DMS53 treated with DMSO at 0.1 percent for 48 hours (cell line): ENCODE results near the gene PDE11A.

ENCODE experiments used
- DNase-seq: peaks from one replicate; lab custom pipeline; 2025; ENCODE audit not compliant: unreplicated experiment; lab: John Stamatoyannopoulos, UW

PDE11A gene

GRCh38 chr2:177604271-177605065 lies 468.1 kb downstream of the PDE11A start:
- DNase-seq: peak; percentile 21

GRCh38 chr2:177603768-177604167 lies 468.8 kb downstream of the PDE11A start:
- DNase-seq: no peak

GRCh38 chr2:177603181-177603580 lies 469.4 kb downstream of the PDE11A start:
- DNase-seq: no peak

GRCh38 chr2:177602611-177603164 lies 469.9 kb downstream of the PDE11A start:
- peak; percentile 43 for DNase-seq

- no peak for DNase-seq
Measured at GRCh38 chr2:177600917-177601316, 471.7 kb downstream of the PDE11A start.

GRCh38 chr2:177599956-177600355 lies 472.6 kb downstream of the PDE11A start:
- no peak for DNase-seq

- no peak for DNase-seq
Measured at GRCh38 chr2:177599139-177599688, 473.4 kb downstream of the PDE11A start.

- no peak for DNase-seq
Measured at GRCh38 chr2:177598326-177599138, 474.0 kb downstream of the PDE11A start.

- no peak for DNase-seq
Measured at GRCh38 chr2:177597759-177598158, 474.8 kb downstream of the PDE11A start.

- no peak for DNase-seq
Measured at GRCh38 chr2:177596866-177597265, 475.7 kb downstream of the PDE11A start.

- no peak for DNase-seq
Measured at GRCh38 chr2:177595126-177595845, 477.3 kb downstream of the PDE11A start.

GRCh38 chr2:177593402-177593801 lies 479.2 kb downstream of the PDE11A start:
- no peak for DNase-seq

- no peak for DNase-seq
Measured at GRCh38 chr2:177592945-177593344, 479.6 kb downstream of the PDE11A start.

- DNase-seq: no peak
Measured at GRCh38 chr2:177592397-177592796, 480.2 kb downstream of the PDE11A start.

GRCh38 chr2:177589186-177589585 lies 483.4 kb downstream of the PDE11A start:
- DNase-seq: no peak

GRCh38 chr2:177588671-177589070 lies 483.9 kb downstream of the PDE11A start:
- DNase-seq: no peak

- no peak for DNase-seq
Measured at GRCh38 chr2:177587371-177587770, 485.2 kb downstream of the PDE11A start.

GRCh38 chr2:177586154-177586553 lies 486.4 kb downstream of the PDE11A start:
- DNase-seq: no peak

GRCh38 chr2:177585234-177585863 lies 487.2 kb downstream of the PDE11A start:
- DNase-seq: no peak

- no peak for DNase-seq
Measured at GRCh38 chr2:177584030-177584692, 488.4 kb downstream of the PDE11A start.
